Measurements from ENCODE around the gene AGTRAP.

- TF ChIP-seq FOSL1 (IDR thresholded peaks at IDR 0.05; ENCODE audit: insufficient read depth, low read depth, low read length) (no peak), BACH1 (IDR thresholded peaks at IDR 0.05; ENCODE audit: low read length) (no peak), EZH2 (IDR thresholded peaks at IDR 0.05; ENCODE audit: low read depth, low read length, severe bottlenecking) (no peak), CTCF (IDR thresholded peaks at IDR 0.05; ENCODE audit: control extremely low read depth in 1 of 3, insufficient read depth in 1 of 3, low read depth in 1 of 3, low read length in 3 of 3) (no peak)
Observed at GRCh38 chr1:11707621-11708276, 28.2 kb upstream of the AGTRAP start.

Measured in H1 (cell line).